T-helper 1 cell treated with Interleukin-12 subunit alpha and Interleukin-12 subunit beta and Interleukin-4 antibody, amounts not matched to agents 30 μg/mL and 1 μg/mL, for 36 hours (primary cell): Measurements from ENCODE around the gene ANKRD29.
"Not testable (repeated sequence)": the region's sequence is repeated elsewhere in the genome, so short reads cannot be mapped to it uniquely, and the experiment has no call there.

Source experiments
- H3K27ac Mint-ChIP-seq: one replicate; pipeline ENCODE4 v1.8.0; 2021; ENCODE audit warnings: mild to moderate bottlenecking, mixed read lengths
- H3K27me3 Mint-ChIP-seq: one replicate; pipeline ENCODE4 v1.8.0; 2021; ENCODE audit warnings: low read depth, mixed read lengths
- H3K36me3 Mint-ChIP-seq: one replicate; pipeline ENCODE4 v1.8.0; 2021; ENCODE audit warnings: low read depth, mixed read lengths
- H3K4me1 Mint-ChIP-seq: one replicate; pipeline ENCODE4 v1.8.0; 2021; ENCODE audit warnings: low read depth, mixed read lengths
- H3K4me3 Mint-ChIP-seq: one replicate; pipeline ENCODE4 v1.8.0; 2021; ENCODE audit warnings: mild to moderate bottlenecking, moderate library complexity, mixed read lengths
- H3K9me3 Mint-ChIP-seq: one replicate; pipeline ENCODE4 v1.8.0; 2021; ENCODE audit warnings: mixed read lengths

Gene ANKRD29

DNA sequence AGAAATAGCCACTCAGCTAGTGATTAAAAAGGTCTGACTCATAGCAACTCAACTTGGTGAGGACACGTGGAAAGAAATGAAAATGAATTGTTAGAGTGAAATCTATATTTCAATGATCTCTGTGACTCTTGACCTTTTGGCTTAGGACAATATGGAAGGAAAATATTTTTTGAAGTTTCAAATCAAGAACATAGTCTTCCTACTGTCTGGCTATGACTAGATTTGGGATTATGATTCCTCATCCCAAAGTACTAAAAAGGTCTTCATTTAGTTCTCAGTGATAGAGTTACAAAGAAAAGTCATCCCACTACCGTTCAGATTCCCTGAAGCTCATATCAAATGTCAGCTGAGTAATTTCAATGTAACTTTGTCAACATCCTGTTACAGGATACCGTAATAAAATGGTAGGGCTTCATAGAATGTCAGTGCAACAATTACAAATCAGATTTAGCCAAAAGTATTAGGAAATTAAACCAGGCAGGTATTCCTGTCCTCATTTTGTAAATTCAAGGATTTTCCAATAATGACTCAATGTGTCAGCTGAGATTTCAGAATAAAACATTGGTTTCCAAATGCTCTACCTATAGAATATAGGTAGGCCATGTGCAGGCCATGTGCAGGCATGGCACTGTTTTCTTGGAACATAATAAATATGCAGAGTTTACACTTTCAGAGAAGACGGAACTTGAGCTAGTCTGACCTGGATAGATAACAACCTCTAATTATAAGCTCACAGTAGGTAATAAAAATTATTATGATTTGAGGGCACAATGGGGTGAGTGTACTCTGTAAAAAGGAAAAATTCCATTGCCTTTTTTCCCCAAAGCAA lies 36.0 kb downstream of the ANKRD29 start:
- no peaks in the 10 kb centered on the region for H3K9me3 Mint-ChIP-seq
- peaks cover 18% of the 10 kb centered on the region for H3K27me3 Mint-ChIP-seq
- no peak overlapping the region for H3K27ac Mint-ChIP-seq
- H3K4me1 Mint-ChIP-seq: peaks cover 4% of the 10 kb centered on the region
- H3K36me3 Mint-ChIP-seq: no peaks in the 10 kb centered on the region
- H3K4me3 Mint-ChIP-seq: no peak overlapping the region

DNA sequence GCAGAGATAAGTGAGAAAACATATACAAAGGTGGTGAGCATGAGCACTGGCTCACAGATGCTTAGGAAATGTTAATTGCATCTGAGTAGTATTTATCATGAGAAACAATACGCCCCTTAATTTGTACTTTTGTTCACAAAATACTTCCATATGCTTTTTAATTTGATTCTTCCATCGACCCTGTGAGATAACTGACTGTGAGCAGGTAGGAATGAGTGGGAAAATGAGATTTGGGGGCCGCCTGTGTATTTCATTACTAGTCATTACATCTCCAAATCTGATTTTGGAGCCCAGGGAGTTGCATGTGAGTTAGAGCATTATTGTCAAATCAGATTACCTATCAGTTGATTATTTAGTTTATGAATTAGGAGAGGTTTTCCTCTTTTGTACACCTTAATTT lies 39.7 kb downstream of the ANKRD29 start:
- H3K36me3 Mint-ChIP-seq: no peaks in the 10 kb centered on the region
- no peak overlapping the region for H3K27ac Mint-ChIP-seq
- H3K27me3 Mint-ChIP-seq: peaks cover 44% of the 10 kb centered on the region
- H3K4me3 Mint-ChIP-seq: no peak overlapping the region
- peaks cover 7% of the 10 kb centered on the region for H3K4me1 Mint-ChIP-seq
- no peaks in the 10 kb centered on the region for H3K9me3 Mint-ChIP-seq

DNA sequence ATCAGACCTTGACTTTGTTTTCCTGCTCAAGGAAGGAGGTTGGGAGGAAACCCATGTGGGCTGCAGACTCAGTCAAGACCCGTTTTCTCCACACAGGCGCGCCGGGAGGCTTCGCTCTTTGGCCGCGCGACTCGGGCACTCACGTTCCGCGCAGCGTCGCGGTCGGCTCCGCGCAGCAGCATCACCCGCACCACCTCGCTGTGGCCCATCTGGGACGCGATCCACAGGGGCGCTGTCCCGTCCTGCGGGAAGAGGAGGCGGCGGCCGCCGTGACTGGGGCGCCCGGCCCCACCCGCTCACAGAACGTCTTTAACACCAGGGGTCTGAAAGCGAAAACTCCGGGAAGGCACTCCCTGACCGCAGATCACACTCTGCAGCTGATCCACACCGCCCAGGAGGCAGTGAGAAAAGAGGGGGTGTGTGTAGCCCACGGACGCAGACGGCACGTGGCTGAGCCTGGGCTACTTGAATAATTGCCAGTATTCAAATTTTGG lies 43.3 kb downstream of the ANKRD29 start:
- H3K4me3 Mint-ChIP-seq: no peak overlapping the region
- no peaks in the 10 kb centered on the region for H3K9me3 Mint-ChIP-seq
- no peaks in the 10 kb centered on the region for H3K36me3 Mint-ChIP-seq
- H3K27me3 Mint-ChIP-seq: peaks cover 50% of the 10 kb centered on the region
- H3K27ac Mint-ChIP-seq: no peak overlapping the region
- H3K4me1 Mint-ChIP-seq: peaks cover 3% of the 10 kb centered on the region

DNA sequence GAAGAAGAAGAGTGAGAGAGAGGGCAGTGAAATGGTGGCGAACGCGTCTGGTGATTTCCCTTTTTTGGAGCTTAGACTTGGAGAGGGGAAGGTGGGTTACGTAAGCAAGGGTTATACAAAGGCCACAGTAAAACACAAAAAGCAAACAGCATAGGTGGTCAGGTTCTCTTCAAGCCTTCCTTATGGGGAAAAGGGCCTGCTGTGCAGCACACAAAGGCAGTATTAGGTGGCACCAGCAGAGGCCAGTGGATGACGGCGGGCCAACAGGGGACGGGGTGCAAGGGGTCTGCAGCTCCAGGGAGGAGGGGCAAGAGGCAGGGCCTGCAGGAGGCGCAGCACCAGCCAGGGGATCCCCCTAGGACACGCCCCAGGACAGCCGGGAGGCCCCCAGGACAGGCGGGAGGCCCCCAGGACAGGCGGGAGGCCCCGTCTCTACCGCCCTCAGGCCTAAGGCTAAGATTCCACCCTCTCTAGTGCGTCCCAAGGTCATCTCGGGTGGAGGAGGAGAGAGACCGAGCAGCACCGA lies 43.8 kb downstream of the ANKRD29 start:
- peaks cover 50% of the 10 kb centered on the region for H3K27me3 Mint-ChIP-seq
- no peak overlapping the region for H3K4me3 Mint-ChIP-seq
- no peaks in the 10 kb centered on the region for H3K9me3 Mint-ChIP-seq
- H3K27ac Mint-ChIP-seq: no peak overlapping the region
- H3K4me1 Mint-ChIP-seq: peaks cover 3% of the 10 kb centered on the region
- H3K36me3 Mint-ChIP-seq: no peaks in the 10 kb centered on the region

DNA sequence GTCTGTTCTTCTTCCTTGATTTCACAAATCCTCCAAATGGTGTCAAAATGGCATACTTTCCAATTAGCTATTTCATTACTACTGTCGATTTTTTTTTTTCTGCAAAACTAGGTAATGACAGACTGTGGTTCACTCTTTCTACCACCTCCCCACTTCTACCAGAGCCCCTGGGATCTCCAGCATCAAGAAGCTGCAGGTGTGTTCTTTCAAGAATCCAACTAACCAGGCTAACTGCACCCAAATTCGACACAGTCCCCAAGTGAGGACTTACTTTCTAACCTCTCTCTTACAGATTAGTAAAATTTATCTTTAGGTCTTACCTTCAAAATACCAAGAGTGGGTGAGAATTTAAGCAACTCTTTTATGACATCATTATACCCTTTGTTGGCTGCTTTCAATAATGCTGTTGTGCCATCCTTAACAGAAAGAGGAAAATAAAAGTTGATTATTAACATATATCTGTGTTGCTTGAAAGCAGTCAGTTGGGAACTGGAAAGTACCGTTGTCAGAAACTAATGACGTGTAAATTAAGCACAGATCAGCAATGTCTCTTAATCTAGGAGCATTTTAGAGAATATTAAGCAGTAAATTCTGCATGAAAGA lies 45.2 kb downstream of the ANKRD29 start:
- Mint-ChIP-seq H3K4me1 (peaks cover 3% of the 10 kb centered on the region), H3K27me3 (peaks cover 54% of the 10 kb centered on the region), H3K36me3 (no peaks in the 10 kb centered on the region), H3K9me3 (no peaks in the 10 kb centered on the region), H3K27ac (peak overlapping the region; percentile 71), H3K4me3 (no peak overlapping the region)

DNA sequence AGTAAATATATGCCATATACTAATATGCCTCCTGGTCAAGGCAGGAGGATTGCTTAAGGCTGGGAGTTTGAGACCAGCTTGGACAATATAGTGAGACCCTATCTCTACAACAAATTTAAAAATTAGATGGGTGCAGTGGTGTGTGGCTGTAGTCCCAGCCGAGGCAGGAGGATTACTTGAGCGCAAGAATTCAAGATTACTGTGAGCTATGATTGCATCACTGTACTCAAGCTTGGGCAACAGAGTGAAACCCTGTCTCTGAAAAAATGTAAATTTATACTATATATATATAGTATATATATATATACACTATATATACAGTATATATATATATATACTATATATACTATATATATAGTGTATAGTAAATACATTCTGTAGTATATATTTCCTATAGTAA lies 46.5 kb downstream of the ANKRD29 start:
- no peak overlapping the region for H3K4me3 Mint-ChIP-seq
- no peaks in the 10 kb centered on the region for H3K9me3 Mint-ChIP-seq
- peaks cover 47% of the 10 kb centered on the region for H3K27me3 Mint-ChIP-seq
- peaks cover 3% of the 10 kb centered on the region for H3K4me1 Mint-ChIP-seq
- H3K27ac Mint-ChIP-seq: no peak overlapping the region
- no peaks in the 10 kb centered on the region for H3K36me3 Mint-ChIP-seq

DNA sequence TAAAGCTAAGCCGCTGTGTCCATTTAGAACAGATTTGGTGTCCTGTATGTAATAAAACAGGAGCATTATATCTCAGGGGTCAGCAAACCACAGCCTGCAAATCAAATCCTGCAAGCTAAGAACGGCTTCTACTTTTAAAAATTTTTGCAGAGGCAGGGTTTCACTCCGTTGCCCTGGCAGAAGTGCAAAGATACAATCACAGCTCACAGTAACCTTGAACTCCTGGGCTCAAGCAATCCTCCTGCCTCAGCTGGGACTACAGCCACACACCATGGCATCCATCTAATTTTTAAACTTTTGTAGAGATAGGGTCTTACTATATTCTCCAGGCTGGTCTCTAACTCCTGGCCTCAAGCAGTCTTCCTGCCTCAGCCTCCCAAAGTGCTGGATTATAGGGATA lies 47.8 kb downstream of the ANKRD29 start:
- H3K9me3 Mint-ChIP-seq: no peaks in the 10 kb centered on the region
- peaks cover 33% of the 10 kb centered on the region for H3K27me3 Mint-ChIP-seq
- no peak overlapping the region for H3K27ac Mint-ChIP-seq
- H3K4me3 Mint-ChIP-seq: no peak overlapping the region
- no peaks in the 10 kb centered on the region for H3K36me3 Mint-ChIP-seq
- peaks cover 3% of the 10 kb centered on the region for H3K4me1 Mint-ChIP-seq

DNA sequence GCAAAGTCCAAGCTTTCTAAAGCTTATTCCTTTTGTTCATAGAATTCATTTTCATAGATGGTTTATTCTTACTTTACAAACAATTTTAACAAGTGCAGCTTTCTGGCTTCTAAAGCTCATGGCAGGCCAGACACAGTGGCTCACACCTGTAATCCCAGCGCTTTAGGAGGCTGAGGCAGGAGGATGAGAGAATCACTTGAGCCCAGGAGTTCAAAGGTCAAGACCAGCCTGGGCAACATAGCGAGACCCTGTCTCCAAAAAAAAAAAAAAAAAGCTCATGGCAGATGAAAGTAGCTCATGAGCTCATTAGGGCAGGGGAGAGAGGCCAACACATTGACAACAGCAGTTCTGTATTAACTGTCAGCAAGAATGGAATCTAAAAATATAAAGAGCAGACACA lies 48.3 kb downstream of the ANKRD29 start:
- Mint-ChIP-seq H3K4me3 (no peak overlapping the region), H3K36me3 (no peaks in the 10 kb centered on the region), H3K4me1 (no peaks in the 10 kb centered on the region), H3K9me3 (no peaks in the 10 kb centered on the region), H3K27ac (no peak overlapping the region), H3K27me3 (peaks cover 33% of the 10 kb centered on the region)

DNA sequence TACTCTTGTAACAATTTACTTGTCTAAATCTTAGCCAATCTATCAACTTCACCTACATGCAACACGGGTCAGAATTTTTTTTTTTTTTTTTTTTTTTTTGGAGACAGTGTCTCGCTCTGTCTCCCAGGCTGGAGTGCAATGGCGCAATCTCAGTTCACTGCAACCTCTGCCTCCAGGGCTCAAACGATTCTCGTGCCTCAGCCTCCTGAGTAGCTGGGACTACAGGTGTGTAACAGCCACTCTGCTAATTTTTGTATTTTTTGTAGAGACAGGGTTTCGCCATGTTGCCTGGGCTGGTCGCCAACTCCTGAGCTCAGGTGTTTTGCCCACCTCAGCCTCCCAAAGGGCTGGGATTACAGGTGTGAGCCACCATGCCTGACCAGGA lies 49.6 kb downstream of the ANKRD29 start:
- not testable (repeated sequence) for H3K9me3 Mint-ChIP-seq, H3K4me1 Mint-ChIP-seq, H3K4me3 Mint-ChIP-seq, H3K27ac Mint-ChIP-seq, H3K36me3 Mint-ChIP-seq
- H3K27me3 Mint-ChIP-seq: peaks cover 25% of the 10 kb centered on the region

DNA sequence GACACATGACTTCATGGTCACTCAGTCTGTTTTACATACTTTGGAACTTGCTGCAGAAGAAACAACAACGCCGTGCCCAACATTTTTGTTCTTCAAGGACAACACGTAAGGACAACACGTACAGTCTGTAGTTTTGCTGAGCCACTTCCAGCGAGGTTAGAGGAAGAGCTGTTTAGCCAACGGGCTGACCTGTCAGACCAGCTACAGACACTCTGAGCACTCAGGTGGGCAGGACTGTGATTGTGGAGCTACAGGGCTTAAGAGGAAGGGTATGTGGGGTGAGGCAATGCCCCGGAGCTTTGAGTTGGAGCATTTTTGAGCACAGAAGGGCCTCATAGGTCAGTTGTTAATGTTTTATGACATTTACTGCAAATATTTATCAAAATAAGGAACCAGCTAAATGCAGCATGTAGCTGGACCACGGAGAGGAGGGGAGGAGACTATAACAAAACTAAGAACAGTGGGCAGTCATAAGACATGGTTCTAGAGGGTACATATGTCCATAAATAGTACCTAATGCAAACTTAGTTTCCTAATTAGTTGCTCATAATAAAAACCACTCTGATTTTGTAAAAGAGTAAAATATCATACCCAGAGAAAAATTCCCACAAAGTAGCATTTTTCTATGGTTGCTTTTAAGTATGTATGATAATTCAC lies 50.1 kb downstream of the ANKRD29 start:
- Mint-ChIP-seq H3K27ac (no peak overlapping the region), H3K27me3 (peaks cover 20% of the 10 kb centered on the region), H3K9me3 (no peaks in the 10 kb centered on the region), H3K4me1 (no peaks in the 10 kb centered on the region), H3K36me3 (no peaks in the 10 kb centered on the region), H3K4me3 (no peak overlapping the region)

DNA sequence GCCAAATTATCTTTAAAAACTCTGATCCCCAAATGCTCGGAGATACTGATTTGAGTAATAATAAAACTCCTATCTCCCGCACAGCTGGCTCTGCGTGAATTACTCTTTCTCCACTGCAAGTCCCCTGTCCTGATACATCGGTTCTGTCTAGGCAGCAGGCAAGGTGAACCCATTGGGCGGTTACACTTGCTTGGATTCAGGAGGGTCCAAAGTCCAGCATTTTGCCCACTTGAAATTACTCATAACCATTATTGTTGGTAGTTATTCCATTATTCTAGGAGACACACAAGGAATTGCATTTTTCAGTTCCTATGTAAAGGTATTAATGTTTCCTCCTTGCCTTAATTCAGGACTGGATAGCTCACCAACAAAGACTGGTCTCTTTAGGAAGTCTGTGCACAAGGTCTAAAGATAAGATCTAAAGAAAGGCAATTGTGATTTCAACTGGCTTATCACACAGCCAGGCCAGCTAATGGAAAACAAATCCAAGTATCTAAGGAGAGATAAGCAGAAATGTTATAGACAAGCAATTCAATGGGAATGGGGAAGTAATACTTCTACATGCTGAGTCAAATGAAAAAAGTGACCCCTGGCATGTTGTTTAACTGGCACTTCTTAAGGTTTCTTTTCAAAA lies 53.2 kb downstream of the ANKRD29 start:
- Mint-ChIP-seq H3K27me3 (peaks cover 21% of the 10 kb centered on the region), H3K27ac (no peak overlapping the region), H3K4me3 (no peak overlapping the region), H3K36me3 (no peaks in the 10 kb centered on the region), H3K9me3 (no peaks in the 10 kb centered on the region), H3K4me1 (no peaks in the 10 kb centered on the region)

DNA sequence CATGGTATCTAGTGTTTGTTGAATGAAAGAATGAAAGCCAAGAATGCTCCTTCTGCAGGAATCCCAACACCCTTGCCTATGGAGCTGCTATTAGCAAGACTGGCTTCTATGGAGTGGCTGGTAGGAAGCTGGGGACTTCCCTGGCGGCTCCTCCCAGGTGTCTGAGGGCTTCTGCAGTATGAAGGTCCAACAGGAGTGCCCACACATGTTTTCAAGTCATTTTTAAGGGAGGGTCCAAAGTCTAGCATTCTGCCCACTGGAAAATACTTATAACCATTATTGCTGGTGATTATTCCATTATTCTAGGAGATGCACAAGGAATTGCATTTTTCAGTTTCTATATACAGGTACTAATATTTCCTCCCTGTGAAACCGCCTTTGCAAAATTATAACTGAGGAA lies 54.5 kb downstream of the ANKRD29 start:
- H3K9me3 Mint-ChIP-seq: no peaks in the 10 kb centered on the region
- H3K4me1 Mint-ChIP-seq: no peaks in the 10 kb centered on the region
- peaks cover 21% of the 10 kb centered on the region for H3K27me3 Mint-ChIP-seq
- no peak overlapping the region for H3K4me3 Mint-ChIP-seq
- H3K36me3 Mint-ChIP-seq: no peaks in the 10 kb centered on the region
- H3K27ac Mint-ChIP-seq: no peak overlapping the region

DNA sequence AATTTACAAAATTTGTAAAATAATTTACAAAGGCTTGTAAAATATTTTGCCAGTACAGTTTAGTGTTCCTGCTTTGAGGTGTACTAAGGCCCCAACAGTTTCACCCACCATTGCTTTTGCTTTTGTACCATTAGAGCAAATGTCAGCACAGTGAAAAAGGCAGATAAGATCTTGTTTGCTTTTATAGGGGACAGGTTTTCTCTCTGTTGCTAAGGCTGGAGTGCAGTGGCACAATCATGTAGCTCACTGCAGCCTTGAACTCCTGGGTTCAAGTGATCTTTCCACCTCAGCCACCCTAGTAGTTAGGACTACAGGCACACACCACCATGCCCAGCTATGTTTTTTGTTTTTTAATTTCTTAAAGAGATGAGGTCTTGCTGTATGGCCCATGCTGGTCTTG lies 56.8 kb downstream of the ANKRD29 start:
- H3K27me3 Mint-ChIP-seq: peaks cover 14% of the 10 kb centered on the region
- H3K4me3 Mint-ChIP-seq: no peak overlapping the region
- H3K27ac Mint-ChIP-seq: no peak overlapping the region
- no peaks in the 10 kb centered on the region for H3K36me3 Mint-ChIP-seq
- H3K4me1 Mint-ChIP-seq: no peaks in the 10 kb centered on the region
- H3K9me3 Mint-ChIP-seq: no peaks in the 10 kb centered on the region

DNA sequence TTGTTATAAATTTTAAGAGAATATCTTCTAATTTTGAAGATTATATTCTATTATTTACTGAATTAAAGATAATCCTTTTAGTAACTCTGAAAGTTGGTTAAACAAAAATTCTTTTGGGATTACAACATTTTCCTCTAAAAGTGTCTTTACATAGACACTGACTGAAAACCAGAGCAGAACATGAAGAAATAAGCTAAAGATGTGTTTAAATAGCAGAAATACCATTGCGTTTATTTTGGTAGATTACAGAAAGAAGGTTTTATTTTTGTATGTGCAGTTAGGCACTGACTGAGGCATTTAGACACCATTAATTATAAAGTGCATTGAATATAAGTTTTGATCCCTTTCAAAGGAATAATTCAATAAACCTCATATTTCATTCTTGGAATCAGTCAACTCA lies 62.9 kb downstream of the ANKRD29 start:
- no peak overlapping the region for H3K27ac Mint-ChIP-seq
- no peaks in the 10 kb centered on the region for H3K4me1 Mint-ChIP-seq
- no peak overlapping the region for H3K4me3 Mint-ChIP-seq
- no peaks in the 10 kb centered on the region for H3K36me3 Mint-ChIP-seq
- H3K27me3 Mint-ChIP-seq: peaks cover 17% of the 10 kb centered on the region
- H3K9me3 Mint-ChIP-seq: no peaks in the 10 kb centered on the region
